Measurements from ENCODE around the gene SCUBE2. TPM values are rescaled to one million over a fixed set of nuclear protein-coding genes. Genes with fewer than 3 reads are reported as not detected.
"Not testable (repeated sequence)": the region's sequence is repeated elsewhere in the genome, so short reads cannot be mapped to it uniquely, and the experiment has no call there.

The SCUBE2 gene
- total RNA-seq, 1 donor from 2014 or later: 15.7 TPM

DNA sequence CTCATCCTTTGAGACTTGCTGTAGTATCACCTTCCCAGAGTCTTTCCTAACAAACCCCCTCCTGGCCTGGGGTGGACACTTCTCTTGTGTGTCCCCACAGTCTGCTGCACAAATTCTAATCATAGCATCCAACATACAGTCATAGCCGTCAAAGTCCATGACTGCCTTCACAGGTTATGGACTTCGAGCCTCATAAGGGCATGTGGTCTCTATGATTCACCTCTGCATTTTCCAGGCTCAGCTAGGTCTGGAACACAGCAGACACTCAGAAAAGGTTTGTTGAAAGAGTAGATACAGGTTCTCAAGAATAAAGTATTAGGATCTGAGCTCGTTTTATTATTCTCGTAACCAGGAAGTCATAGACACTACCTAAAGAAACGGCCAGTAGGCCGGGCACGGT is 13.2 kb upstream of the SCUBE2 start:
- no peak for DNase-seq

DNA sequence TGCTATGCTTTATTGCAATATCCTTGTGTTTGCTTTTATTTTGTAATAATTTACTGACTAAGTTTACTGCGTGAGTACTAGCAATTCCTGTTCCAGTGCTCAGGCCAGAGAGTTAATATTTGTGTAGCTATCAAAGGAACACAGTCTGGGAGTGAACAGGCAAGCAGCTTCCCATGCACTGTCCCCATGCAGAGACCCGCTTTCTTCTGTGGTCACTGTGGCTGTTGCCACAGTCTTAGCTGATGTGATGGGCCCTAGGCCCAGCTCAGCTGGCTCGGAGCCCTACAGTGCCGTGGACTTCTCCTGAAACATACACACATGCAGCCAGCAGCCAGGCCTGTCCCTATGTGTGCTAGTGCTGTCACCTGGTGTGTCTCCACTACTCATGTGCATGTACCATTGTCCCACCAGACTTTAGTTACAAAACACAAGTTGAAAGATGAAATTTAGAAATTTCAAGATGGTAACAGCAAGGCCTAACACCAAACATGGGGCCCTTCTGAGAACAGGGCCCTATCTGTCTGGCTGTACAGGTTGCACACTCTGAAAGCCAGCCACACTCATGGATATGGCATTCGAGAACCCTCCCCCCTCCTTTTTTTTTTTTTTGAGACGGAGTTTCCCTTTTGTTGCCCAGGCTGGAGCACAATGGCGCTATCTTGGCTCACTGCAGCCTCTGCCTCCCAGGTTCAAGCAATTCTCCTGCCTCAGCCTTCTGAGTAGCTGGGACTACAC is 12.3 kb upstream of the SCUBE2 start:
- no peak for DNase-seq

DNA sequence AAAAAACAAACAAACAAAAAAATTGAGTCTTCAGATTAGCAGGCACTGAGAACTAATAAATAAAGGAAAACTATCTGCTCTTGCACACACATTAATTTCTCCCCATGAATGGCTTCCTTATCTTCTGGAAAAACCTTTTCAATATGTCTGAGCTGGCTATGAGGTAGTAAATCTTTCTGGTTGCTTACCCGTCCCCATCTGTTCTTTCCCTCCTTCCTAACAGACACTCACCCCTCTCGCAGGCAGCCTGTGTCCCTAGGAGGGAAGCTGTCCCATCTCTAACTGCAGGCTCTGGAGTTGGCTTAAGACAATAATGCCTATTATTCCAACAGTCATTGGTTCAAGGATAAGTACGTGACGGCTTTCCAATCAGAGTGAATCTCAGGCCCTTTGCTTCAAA is 8.2 kb upstream of the SCUBE2 start:
- DNase-seq: no peak

DNA sequence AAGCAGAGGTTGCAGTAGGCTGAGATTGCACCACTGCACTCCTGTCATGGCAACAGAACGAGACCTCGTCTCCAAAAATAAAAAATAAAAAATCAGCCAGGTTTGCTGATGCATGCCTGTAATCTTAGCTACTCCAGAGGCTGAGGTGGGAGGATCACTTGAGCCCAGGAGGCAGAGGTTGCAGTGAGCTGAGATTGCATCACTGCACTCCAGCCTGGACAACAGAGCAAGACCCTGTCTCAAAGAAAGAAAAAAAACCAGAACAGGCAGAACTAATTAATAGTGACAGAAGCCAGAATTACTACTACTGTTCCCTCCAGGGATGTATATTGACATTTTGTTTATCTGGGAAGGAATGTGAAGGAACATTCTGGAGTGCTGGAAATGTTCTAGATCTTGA is 7.1 kb upstream of the SCUBE2 start:
- DNase-seq: not testable (repeated sequence)

DNA sequence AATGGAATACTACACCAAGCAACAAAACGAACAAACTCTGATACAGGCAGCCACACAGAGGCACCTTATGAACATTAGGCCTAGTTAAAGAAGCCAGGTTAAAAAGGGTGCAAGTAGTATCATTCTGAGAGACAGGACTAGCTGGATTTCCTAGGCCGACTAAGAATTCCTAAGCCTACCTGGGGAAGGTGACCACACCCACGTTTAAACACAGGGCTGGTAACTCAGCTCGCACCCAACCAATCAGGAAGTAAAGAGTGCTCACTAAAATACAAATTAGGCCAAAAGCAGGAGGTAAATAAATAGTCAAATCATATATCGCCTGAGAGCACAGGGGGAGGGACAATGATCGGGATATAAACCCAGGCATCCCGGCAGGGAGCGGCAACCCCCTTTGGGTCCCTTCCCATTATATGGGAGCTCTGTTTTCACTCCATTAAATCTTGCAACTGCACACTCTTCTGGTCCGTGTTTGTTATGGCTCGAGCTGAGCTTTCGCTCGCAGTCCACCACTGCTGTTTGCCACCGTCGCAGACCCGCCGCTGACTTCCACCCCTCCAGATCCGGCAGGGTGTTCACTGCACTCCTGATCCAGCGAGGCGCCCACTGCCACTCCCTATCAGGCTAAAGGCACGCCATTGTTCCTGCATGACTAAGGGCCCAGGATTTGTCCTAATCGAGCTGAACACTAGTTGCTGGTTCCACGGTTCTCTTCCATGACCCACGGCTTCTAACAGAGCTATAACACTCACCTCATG is 6.0 kb upstream of the SCUBE2 start:
- not testable (repeated sequence) for DNase-seq

- DNase-seq: no peak
Measured at GRCh38 chr11:9096427-9096826, 5.0 kb upstream of the SCUBE2 start.

DNA sequence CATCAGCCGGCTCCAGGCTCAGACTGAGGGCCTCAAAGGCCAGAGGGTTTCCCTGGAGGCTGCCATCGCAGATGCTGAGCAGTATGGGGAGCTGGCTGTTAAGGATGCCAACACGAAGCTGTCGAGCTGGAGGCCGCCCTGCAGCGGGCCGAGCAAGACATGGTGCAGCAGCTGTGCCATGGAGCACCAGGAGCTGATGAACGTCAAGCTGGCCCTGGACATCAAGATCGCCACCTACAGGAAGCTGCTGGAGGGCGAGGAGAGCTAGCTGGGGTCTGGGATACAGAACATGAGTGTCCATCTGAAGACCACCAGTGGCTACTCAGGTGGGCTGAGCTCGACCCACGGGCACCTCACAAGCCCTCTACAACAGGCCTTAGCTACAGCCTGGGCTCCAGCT is 4.0 kb upstream of the SCUBE2 start:
- DNase-seq: no peak

DNA sequence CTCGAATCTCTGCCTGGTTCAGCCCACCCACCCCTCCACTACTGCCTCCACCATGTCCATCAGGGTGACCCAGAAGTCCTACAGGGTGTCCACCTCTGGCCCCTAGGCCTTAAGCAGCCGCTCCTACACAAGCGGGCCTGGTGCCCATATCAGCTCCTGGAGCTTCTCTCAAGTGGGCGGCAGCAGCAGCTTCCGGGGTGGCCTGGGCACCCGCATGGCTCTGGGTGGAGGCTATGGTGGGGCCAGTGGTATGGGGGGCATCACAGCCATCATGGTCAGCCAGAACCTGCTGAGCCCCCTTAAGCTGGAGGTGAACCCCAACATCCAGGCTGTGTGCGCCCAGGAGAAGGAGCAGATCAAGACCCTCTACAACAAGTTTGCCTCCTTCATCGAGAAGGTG is 3.0 kb upstream of the SCUBE2 start:
- DNase-seq: no peak

DNA sequence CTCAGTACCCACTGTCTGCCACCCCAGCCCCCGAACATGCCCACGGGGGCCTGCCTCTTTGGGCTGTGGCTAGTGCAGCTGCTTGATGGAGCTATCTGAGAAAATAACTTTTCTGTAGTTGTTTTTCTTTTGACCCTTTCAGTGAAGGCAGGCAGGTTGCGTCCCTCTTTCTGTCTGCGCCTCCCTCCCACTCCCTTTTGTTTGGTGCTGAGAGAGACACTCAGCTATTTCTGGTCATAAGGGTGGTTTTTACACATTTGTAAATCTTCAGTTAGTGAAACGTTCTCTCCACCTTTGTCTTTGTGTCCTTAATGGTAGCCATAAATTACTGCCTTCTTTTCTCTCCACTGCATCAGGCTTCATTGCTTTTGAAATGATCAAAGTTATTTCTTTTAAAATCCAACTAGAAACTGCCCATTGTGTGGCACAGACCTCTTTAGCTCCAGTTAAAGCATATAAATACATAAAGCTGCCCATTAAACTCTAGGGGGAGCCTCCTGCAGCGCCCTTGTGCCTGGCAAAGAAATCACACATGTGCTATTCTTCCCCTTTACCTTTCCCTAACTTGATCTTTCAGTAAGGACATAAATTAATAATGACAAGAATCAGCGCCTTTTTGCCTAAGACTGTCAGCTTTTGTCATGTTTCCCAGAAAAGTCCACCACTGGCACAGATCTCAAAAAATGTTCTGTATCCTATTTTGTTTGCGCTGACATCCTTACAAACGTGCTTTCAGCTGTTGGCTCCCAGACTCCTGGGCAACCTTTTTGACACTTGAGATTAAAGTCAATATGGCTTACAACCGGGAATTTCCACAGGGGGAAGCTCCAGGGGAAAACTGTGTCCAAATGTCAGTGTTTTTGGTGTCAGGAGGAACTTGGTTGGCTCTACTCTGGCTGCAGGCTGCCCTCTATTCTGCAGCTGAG is 1.7 kb upstream of the SCUBE2 start:
- DNase-seq: no peak

GRCh38 chr11:9092072-9092471 is 673 bp upstream of the SCUBE2 start:
- no peak for DNase-seq

DNA sequence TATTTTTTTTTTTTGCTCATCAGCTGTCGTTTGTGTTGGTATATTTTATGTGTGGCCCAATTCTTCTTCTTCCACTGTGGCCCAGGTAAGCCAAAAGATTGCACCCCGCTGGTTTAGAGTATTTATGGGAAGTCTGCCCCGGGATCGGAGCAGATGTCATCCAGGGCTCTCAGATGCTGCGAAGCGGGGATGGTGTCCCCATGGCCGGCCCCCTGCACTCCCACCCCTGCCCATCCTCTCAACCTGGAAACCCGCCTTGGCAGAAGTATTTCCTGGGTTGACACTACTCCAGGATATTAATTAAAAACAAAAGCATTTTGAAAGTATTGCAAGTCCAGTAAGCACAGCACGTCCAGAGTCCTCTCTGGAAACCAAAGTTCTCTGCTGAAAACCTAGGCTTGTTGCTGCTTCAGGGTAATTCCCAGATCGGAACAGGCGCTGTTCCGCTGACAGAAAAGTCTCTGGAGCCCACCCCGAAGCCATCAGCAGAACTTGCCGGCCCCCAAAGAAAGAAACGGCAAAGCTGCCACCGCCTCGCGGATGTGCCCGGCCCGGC is 833 bp downstream of the SCUBE2 start:
- DNase-seq: peak; percentile 10

DNA sequence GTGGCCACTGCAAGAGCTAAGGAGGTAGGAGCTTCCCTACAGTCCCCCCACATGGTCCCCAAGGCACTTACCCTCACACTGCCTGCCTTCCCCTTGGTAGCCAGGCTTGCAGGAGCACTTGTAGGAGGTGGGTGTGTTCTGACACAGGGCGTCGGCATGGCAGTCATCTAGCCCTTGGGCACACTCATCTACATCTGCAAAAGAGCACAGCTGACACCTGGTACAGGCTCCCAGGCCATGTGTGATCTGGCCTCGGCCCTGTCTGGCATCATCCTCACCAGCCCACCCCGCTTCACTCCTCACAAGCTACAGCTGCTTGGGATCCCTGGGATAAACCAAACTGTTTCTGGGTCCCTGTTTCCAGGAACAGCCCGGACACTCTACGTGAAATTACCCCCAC is 1.8 kb downstream of the SCUBE2 start:
- no peak for DNase-seq

- DNase-seq: no peak
Measured at GRCh38 chr11:9089061-9089460, 2.3 kb downstream of the SCUBE2 start.

- DNase-seq: no peak
Measured at GRCh38 chr11:9082575-9082974, 8.8 kb downstream of the SCUBE2 start.

DNA sequence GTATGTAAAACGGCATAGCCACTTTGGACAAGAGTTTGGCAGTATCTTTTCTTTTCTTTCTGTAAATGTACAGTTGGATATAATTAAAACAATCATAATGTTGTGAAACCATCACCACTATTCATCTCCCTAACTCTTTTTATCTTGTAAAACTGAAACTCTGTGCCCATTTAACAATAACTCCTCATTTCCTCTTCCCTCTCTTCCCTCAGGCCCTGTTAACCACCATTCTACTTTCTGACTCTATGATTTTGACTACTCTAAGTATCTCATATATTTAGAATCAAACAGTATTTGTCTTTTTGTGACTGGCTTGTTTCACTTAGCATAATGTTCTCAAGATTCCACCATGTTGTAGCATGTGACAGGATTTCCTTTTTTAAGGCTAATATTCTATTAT is 10.2 kb downstream of the SCUBE2 start:
- no peak for DNase-seq

- DNase-seq: peak; percentile 58
Measured at GRCh38 chr11:9078113-9079086, 13.0 kb downstream of the SCUBE2 start.

GRCh38 chr11:9077164-9077563 is 14.2 kb downstream of the SCUBE2 start:
- DNase-seq: no peak

- DNase-seq: no peak
Measured at GRCh38 chr11:9076661-9077060, 14.7 kb downstream of the SCUBE2 start.

- DNase-seq: no peak
Measured at GRCh38 chr11:9076046-9076445, 15.4 kb downstream of the SCUBE2 start.

DNA sequence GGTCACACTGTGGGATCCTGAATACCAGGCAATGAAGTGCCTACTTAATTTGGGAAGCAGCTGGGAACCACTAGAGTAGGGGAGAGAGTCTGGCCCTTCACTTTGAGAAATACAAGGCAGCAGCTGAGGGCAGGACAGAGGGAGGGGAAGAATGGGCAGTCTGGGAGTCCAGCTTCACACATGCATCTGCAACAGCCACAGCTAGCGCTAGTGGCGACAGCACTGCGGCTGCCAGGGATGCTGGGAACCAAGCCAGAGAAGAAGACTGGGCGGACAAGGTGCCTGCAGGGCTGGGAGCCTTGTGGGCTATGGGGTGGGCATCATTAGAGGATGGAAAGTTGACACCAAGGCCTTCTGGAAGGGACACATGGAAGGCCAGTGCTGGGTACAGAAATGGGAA is 15.8 kb downstream of the SCUBE2 start:
- DNase-seq: no peak

DNA sequence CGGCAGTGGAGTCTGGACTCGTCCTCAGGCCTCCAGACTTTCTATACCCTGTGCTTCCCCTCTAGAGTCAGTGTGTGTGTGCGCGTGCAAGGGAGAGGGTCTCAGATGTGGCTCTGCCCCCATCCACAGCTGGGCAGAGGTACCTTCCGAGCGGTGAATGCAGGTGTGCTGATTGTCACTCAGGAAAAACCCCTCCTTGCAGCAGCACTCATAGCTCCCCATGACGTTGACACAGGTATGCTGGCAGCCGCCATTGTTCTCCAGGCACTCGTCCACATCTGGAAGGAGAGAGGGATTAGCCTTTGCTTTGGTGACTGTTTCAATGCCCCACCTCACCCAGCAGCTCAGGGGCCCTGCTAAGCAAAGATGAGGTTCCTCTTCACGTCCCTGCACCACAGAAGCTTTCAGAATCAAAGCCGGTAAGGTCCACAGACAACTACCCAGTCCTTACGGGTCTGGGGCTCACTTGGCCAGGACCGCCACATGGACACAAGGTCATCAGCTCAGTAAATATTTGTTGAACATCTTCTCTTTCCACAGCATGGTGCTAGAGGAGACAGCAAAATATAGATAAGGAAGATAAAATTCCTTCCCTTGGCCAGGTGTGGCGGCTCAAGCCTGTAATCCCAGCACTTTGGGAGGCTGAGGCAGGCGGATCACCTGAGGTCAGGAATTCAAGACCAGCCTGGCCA is 16.9 kb downstream of the SCUBE2 start:
- DNase-seq: no peak
